Stimulated activated CD8-positive, alpha-beta memory T cell treated with anti-CD3 and anti-CD28 coated beads, Interleukin-15, amount 100 ng/mL, for 4 hours (primary cell): Measurements from ENCODE around the gene CFL1.

Source experiments
- DNase-seq, 2 donors: peaks; one replicate each; pipeline ENCODE4 v3.0.0-alpha.2; 2020; ENCODE audit warnings: low read depth in 2 of 2

CFL1 gene

GRCh38 chr11:65888163-65888814 is 30.3 kb upstream of the CFL1 start, which contains the start of gene FIBP:
TSS of gene FIBP (minus strand) at chr11:65888471. CDS start at chr11:65888418, 53 bp downstream.
- DNase-seq = peak; percentile 90 to 92

GRCh38 chr11:65887723-65888162 is 29.8 kb upstream of the CFL1 start:
- no peak for DNase-seq

GRCh38 chr11:65886826-65887722 is 29.1 kb upstream of the CFL1 start:
- no peak for DNase-seq

DNA sequence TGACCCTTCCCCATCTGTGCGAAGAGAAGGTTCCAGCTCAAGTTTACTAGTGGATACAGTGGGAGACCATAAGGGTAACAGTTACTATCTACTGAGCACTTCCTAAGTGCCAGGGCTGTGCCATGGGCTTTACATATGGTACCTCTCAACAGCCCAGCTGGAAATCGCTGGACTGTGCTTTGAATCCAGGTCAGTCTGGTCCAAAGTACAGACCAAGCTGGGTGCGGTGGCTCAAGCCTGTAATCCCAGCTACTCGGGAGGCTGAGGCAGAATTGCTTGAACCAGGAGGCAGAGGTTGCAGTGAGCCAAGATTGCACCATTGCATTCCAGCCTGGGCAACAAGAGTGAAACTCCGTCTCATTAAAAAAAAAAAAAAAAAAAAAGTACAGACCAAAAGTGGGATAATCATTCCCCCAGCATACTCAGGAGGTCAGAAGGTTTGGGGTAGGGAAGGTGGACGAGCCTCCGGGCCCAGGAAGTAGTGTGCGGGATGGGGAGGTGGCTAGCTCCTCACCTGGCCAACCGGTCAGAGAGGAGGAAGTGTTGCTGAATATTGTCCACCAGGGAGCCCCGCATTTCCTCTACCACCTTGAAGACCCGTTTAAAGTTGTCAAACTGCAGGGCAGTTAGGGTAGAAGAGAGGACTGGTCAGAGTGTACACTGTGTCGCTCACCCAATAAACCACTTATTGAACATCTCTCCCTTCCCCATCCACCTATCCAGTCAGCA is 28.0 kb upstream of the CFL1 start:
- DNase-seq = no peak

GRCh38 chr11:65885231-65885630 is 27.3 kb upstream of the CFL1 start:
- DNase-seq = no peak

DNA sequence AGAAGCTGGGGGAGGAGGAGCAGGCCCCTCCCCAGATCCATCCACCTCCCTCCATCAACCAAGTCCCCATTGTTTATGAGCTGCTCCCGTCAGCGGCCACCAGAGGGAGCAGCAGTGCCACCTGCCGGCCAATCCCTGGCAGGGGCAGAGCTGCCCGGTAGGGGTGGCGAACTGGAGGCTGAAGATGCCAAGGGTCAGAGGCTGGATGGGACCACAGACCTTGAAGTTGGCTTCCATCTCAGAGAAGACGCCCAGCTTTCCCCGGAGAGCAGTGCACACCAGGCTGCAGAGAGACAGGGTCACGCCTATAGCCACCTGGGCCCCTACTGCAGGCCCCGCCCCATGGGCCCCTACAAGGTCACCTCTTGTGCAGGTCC is 26.7 kb upstream of the CFL1 start:
- peak in 1 of 2 donors; percentile 58 for DNase-seq

- no peak for DNase-seq
These were observed 26.1 kb upstream of the CFL1 start for GRCh38 chr11:65883786-65884715.

- DNase-seq = no peak
These were observed 25.2 kb upstream of the CFL1 start for GRCh38 chr11:65883058-65883761.

DNA sequence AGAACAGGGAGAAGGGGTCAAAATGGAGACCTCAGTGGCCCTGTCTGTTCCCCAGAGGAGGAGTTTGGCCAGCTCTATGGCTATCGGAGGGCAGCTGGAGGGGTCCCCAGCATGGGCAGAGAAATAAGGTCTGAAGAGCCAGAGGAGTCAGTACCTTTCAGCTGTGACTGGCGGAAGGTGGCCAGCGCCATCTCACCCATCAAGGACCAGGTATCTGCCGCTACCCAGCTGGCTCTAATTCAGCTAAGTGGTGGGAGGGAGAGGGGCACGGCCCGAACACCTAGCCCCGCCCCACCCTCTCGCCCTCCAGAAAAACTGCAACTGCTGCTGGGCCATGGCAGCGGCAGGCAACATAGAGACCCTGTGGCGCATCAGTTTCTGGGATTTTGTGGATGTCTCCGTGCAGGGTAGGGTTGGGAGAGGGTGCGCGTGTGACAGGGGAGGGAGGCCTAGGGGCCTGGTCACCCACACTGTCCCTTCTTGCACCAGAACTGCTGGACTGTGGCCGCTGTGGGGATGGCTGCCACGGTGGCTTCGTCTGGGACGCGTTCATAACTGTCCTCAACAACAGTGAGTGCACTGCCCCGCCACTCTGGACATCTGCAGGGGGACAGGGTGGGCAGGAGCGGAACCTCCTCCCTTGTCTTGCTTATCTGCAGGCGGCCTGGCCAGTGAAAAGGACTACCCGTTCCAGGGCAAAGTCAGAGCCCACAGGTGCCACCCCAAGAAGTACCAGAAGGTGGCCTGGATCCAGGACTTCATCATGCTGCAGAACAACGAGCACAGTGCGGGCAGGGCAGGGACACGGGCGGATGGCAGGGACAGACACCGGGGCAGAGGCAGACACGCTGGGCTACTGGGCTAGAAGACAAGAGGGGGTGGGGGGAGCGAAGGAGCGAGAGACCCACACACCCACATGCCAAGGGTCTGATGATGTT is 24.4 kb upstream of the CFL1 start:
- DNase-seq = no peak

- no peak for DNase-seq
These were observed 23.0 kb upstream of the CFL1 start for GRCh38 chr11:65880844-65881421.

GRCh38 chr11:65880027-65880426 is 22.0 kb upstream of the CFL1 start:
- no peak for DNase-seq

DNA sequence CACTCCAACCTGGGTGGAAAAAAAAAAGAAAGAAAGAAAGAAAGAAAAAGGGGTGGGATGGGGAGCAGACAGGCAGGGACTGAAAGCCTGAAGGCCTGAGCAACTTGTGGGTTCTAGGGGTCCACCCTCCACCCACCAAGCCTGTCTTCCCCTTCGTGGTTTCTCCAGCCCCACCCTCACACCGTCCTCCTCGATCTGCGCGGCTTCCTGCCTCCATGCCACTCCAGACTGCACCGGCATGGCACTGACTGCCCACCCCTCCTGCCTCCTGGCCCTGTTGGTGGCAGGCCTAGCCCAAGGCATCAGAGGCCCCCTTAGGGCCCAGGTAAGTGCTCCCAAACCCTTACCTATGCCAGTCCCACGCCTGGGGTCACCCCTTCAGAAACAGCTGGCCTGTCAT is 21.6 kb upstream of the CFL1 start, which contains the start of gene CTSW:
Gene CTSW, plus strand, starts transcription at position 221 of the 400 bp plus-strand sequence. Its CDS starts 18 bp downstream, at position 239.
- no peak for DNase-seq

DNA sequence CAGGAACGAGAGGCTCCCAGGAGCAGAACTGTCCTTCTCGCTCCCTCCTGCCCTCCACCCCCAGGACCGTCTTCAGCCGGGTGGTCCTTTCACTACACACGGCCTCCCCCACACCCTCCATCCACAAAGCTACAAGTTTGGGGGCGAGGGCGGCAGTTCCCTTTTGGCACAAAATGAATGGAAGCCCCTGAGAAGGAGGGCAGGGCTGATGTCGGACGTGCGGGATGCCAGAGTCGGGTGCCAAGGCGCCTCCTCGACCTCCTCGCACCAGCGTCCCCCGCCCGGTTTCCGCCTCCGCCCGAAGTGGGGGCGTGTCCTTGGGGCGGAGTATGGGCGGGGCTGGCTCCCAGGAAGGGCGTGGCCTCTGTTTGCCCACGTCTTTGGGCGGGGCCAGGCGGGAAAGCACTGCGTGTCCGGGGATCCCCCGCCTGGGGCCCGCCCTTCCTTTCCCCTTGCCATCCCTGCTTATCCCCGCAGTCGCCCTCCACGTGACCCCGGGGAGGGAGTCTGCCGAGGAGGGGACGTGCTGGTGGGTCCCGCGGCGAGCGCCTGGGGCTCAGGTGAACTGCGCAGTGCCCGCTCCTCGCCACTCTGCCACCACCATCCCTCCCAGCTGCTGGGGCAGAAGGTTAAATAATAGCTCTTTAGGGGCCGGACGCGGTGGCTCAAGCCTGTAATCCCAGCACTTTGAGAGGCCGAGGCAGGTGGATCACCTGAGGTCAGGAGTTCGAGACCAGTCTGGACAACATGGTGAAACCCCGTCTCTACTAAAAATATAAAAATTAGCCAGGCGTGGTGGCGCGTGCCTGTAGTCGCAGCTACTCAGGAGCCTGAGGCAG is 15.6 kb upstream of the CFL1 start:
- DNase-seq = peak; percentile 87 to 93

GRCh38 chr11:65872586-65873317 is 14.8 kb upstream of the CFL1 start, which contains the start of gene EFEMP2:
TSS of gene EFEMP2 (minus strand) at chr11:65872800. CDS start at chr11:65872354, 446 bp downstream.
- DNase-seq = no peak

GRCh38 chr11:65871811-65872548 is 14.0 kb upstream of the CFL1 start:
- DNase-seq = no peak
